ENCODE data around the gene PLIN1.

- TF ChIP-seq GATA2 (IDR thresholded peaks at IDR 0.05; ENCODE audit: low read depth, low read length) (no peak), GATA3 (IDR thresholded peaks at IDR 0.05; ENCODE audit: low read depth, low read length) (no peak)
Observed at GRCh38 chr15:89628806-89629715, 50.1 kb downstream of the PLIN1 start.

All from SH-SY5Y (cell line).